Thyroid gland (tissue), 4 donors: Measurements from ENCODE around the gene BMP3. TPM values are rescaled to one million over a fixed set of nuclear protein-coding genes. Genes with fewer than 3 reads are reported as not detected.
A peak's percentile ranks its signal among the peaks of the same experiment; 100 is the strongest.

ENCODE experiments used
- DNase-seq, 2 donors: peaks; one replicate each; pipeline ENCODE4 v3.0.0-alpha.2; 2019
- H3K27ac ChIP-seq, 3 donors: fragments of 200-600 bp; sonication (generic); 1 replicate in 2 of 3; 2 replicates in 1 of 3; pipeline ENCODE4 v1.5.1; 2016 to 2019; ENCODE audit warnings: mild to moderate bottlenecking in 1 of 3, moderate library complexity in 1 of 3
- H3K27me3 ChIP-seq: fragments of 200-600 bp; sonication (generic); one replicate; pipeline ENCODE4 v1.5.1; 2019
- H3K36me3 ChIP-seq, 2 donors: fragments of 200-600 bp; sonication (generic); one replicate each; pipeline ENCODE4 v1.5.1; 2016 to 2019
- H3K4me1 ChIP-seq, 2 donors: fragments of 200-600 bp; sonication (generic); one replicate each; pipeline ENCODE4 v1.5.1; 2017 to 2019
- H3K4me3 ChIP-seq, 3 donors: fragments of 200-600 bp; sonication (generic); replicated peaks in 1 of 3; 1 replicate in 2 of 3; 2 replicates in 1 of 3; pipeline ENCODE4 v1.5.1; 2016; ENCODE audit warnings: mild to moderate bottlenecking in 1 of 3
- H3K9me3 ChIP-seq: fragments of 200-600 bp; sonication (generic); one replicate; pipeline ENCODE4 v1.5.1; 2017
- POLR2A ChIP-seq, 2 donors: fragments of 450-650 bp; IDR thresholded peaks; one replicate each; pipeline ENCODE4 v1.6.1; 2017; ENCODE audit warnings: antibody characterized with exemption in 2 of 2, mild to moderate bottlenecking in 2 of 2, moderate library complexity in 1 of 2
- WGBS, 2 donors: methylation state at CpG; one replicate each; pipeline ENCODE4 v1.1.5; 2017; 5-methylcytosine and 5-hydroxymethylcytosine counted together
- intact Hi-C: fragments of 100-400 bp; cut with DNase I; formaldehyde crosslinking; loops from one replicate; pipeline ENCODE4 v1.15.1; 2023
- total RNA-seq, 4 donors: library from RNA; depleted of rRNA; stranded (reverse); fragments of >200 nt; gene quantifications; one replicate each; pipeline ENCODE4 v1.2.3, GENCODE V29; 2016
- TF ChIP-seq, protein P1 (sequence below), 6 experiments: fragments of 200-600 bp in 3 of 6; fragments of 450-650 bp in 3 of 6; sonication (generic) in 3 of 6; IDR thresholded peaks; one replicate each; pipeline ENCODE4 v1.5.1; 2016 to 2019; ENCODE audit warnings: antibody characterized with exemption in 6 of 6, mild to moderate bottlenecking in 2 of 6, inconsistent platforms in 1 of 6, moderate library complexity in 1 of 6

The BMP3 gene
- total RNA-seq, 4 donors from 2014 or later: 0.13 to 0.45 (median 0.15) TPM; not detected in 1

GRCh38 chr4:81065446-81065845, 34.9 kb downstream of the BMP3 start:
- Histone ChIP-seq H3K27me3 (no peaks in the 10 kb centered on the region), H3K9me3 (no peaks in the 10 kb centered on the region), H3K36me3 (no peaks in the 10 kb centered on the region), H3K4me1 (no peaks in the 10 kb centered on the region), H3K4me3 (no peak overlapping the region), H3K27ac (no peak overlapping the region)
- 67 to 76% methylated on average over 5 of the region's 5 CpGs for WGBS, 2 donors
- TF ChIP-seq POLR2A (IDR thresholded peaks at IDR 0.05): no peak
- TF ChIP-seq, protein P1, sequence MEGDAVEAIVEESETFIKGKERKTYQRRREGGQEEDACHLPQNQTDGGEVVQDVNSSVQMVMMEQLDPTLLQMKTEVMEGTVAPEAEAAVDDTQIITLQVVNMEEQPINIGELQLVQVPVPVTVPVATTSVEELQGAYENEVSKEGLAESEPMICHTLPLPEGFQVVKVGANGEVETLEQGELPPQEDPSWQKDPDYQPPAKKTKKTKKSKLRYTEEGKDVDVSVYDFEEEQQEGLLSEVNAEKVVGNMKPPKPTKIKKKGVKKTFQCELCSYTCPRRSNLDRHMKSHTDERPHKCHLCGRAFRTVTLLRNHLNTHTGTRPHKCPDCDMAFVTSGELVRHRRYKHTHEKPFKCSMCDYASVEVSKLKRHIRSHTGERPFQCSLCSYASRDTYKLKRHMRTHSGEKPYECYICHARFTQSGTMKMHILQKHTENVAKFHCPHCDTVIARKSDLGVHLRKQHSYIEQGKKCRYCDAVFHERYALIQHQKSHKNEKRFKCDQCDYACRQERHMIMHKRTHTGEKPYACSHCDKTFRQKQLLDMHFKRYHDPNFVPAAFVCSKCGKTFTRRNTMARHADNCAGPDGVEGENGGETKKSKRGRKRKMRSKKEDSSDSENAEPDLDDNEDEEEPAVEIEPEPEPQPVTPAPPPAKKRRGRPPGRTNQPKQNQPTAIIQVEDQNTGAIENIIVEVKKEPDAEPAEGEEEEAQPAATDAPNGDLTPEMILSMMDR (IDR thresholded peaks at IDR 0.05): no peak
- DNase-seq: no peak
- intact Hi-C loops: no loop called here

GRCh38 chr4:81069706-81070331, 39.3 kb downstream of the BMP3 start:
- peak; percentile 59 to 60 for DNase-seq
- no peaks in the 10 kb centered on the region for H3K9me3 ChIP-seq
- 6 to 8% methylated on average over 6 of the region's 6 CpGs for WGBS, 2 donors
- no peaks in the 10 kb centered on the region for H3K36me3 ChIP-seq
- H3K4me3 ChIP-seq: no peak overlapping the region
- no peaks in the 10 kb centered on the region for H3K4me1 ChIP-seq
- H3K27me3 ChIP-seq: no peaks in the 10 kb centered on the region
- no peak for TF ChIP-seq POLR2A (IDR thresholded peaks at IDR 0.05)
- TF ChIP-seq, protein P1 (IDR thresholded peaks at IDR 0.05): peak; percentile 52 to 91 (median 76)
- intact Hi-C loops: loop anchor here (5.0 kb wide), 1 partner anchor 282 kb away; no protein-coding TSS in a partner anchor
- H3K27ac ChIP-seq: no peak overlapping the region

DNA sequence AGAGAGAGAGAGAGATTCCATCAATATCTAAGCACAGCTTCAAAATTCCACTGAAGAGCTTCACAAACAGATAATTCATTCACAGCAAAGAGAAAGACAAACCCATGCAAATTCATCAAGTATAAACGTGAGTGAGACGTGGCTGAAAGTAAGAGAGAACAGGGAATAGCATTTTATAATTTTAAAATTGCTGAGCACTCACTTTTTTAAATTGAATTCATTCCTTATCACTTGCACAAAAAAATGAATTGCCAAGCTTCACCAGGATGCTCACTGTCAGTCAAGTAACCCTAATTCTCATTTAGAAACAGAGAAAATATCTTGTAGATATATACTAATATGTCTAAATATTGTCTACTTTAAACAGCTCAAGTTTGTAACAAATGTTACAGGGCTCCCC, 40.5 kb downstream of the BMP3 start:
- no peaks in the 10 kb centered on the region for H3K36me3 ChIP-seq
- no peak for TF ChIP-seq POLR2A (IDR thresholded peaks at IDR 0.05)
- TF ChIP-seq, protein P1 (IDR thresholded peaks at IDR 0.05): no peak
- intact Hi-C loops: loop anchor here (5.0 kb wide), 1 partner anchor 281 kb away; no protein-coding TSS in a partner anchor
- H3K9me3 ChIP-seq: no peaks in the 10 kb centered on the region
- DNase-seq: no peak
- H3K4me3 ChIP-seq: no peak overlapping the region
- no peaks in the 10 kb centered on the region for H3K4me1 ChIP-seq
- WGBS, 2 donors: 37 to 39% methylated on average over 2 of the region's 2 CpGs
- H3K27ac ChIP-seq: no peak overlapping the region
- H3K27me3 ChIP-seq: no peaks in the 10 kb centered on the region

DNA sequence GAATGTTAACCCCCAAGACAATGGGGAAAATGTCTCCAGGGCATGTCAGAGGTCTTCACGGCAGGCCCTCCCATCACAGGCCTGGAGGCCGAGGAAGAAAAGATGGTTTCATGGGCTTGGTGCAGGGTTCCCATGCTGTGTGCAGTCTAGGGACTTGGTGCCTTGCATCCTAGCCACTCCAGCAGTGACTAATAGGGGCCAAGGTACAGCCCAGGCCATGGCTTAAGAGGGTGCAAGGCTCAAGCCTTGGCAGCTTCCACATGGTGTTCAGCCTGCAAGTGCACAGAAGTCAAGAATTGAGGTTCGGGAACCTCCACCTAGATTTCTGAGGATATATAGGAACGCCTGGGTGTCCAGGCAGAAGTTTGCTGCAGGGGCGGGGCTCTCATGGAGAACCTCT, 50.6 kb downstream of the BMP3 start:
- Histone ChIP-seq H3K4me1 (no peaks in the 10 kb centered on the region), H3K4me3 (no peak overlapping the region), H3K27me3 (no peaks in the 10 kb centered on the region), H3K27ac (no peak overlapping the region), H3K36me3 (no peaks in the 10 kb centered on the region), H3K9me3 (no peaks in the 10 kb centered on the region)
- no peak for DNase-seq
- intact Hi-C loops: no loop called here
- TF ChIP-seq, protein P1 (IDR thresholded peaks at IDR 0.05): no peak
- no peak for TF ChIP-seq POLR2A (IDR thresholded peaks at IDR 0.05)
- WGBS, 2 donors: 87 to 93% methylated on average over 4 to 5 of the region's 5 CpGs

DNA sequence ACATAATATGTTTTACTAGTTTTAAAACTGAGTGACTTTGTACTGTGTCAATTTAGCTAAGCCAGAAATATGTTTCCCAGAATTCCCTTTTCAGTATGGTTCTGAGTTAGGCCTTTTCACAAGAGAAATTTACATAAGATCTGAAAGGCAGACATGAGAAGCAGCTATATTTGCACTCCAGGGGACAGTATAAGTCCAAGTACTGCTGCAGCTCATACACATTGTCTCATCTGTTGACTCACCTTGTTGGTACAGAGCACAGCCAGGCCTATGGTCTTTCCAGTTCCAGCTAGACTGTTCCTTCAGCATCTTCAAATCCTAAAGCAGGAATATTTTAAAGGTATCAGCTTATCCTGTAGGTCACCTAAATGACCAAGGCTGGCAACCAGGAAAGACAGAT, 53.5 kb downstream of the BMP3 start:
- no peak for TF ChIP-seq POLR2A (IDR thresholded peaks at IDR 0.05)
- TF ChIP-seq, protein P1 (IDR thresholded peaks at IDR 0.05): no peak
- no peak overlapping the region for H3K27ac ChIP-seq
- no peaks in the 10 kb centered on the region for H3K36me3 ChIP-seq
- intact Hi-C loops: no loop called here
- H3K9me3 ChIP-seq: no peaks in the 10 kb centered on the region
- no peaks in the 10 kb centered on the region for H3K27me3 ChIP-seq
- DNase-seq: no peak
- no peaks in the 10 kb centered on the region for H3K4me1 ChIP-seq
- no peak overlapping the region for H3K4me3 ChIP-seq
